Stomach smooth muscle (tissue), 2 donors: ENCODE measurements around the gene RC3H1.
"Not testable (repeated sequence)": the region's sequence is repeated elsewhere in the genome, so short reads cannot be mapped to it uniquely, and the experiment has no call there.

Source experiments
- H3K27ac ChIP-seq: one replicate; pipeline ENCODE4 v1.7.0; 2013; ENCODE audit warnings: mild to moderate bottlenecking, low read length, inconsistent platforms
- H3K27me3 ChIP-seq, 2 donors: one replicate each; pipeline ENCODE4 v1.7.0; 2013; ENCODE audit warnings: low read length in 2 of 2; ENCODE audit not compliant: insufficient read depth in 2 of 2, control insufficient read depth in 1 of 2
- H3K36me3 ChIP-seq, 2 donors: one replicate each; pipeline ENCODE4 v1.7.0; 2013; ENCODE audit warnings: low read length in 2 of 2; ENCODE audit not compliant: control insufficient read depth in 2 of 2, insufficient read depth in 2 of 2
- H3K4me1 ChIP-seq: one replicate; pipeline ENCODE4 v1.7.0; 2013; ENCODE audit warnings: low read length; ENCODE audit not compliant: control insufficient read depth, insufficient read depth
- H3K4me3 ChIP-seq, 2 donors: one replicate each; pipeline ENCODE4 v1.7.0; 2013; ENCODE audit warnings: low read length in 2 of 2
- H3K9ac ChIP-seq, 2 donors: one replicate each; pipeline ENCODE4 v1.7.0; 2013; ENCODE audit warnings: low read length in 2 of 2, mild to moderate bottlenecking in 1 of 2
- H3K9me3 ChIP-seq, 2 donors: one replicate each; pipeline ENCODE4 v1.7.0; 2013; ENCODE audit warnings: low read length in 2 of 2; ENCODE audit not compliant: control insufficient read depth in 2 of 2
- donor health status: healthy.
- donor health status: Pancreatic carcinoma.

The RC3H1 gene

DNA sequence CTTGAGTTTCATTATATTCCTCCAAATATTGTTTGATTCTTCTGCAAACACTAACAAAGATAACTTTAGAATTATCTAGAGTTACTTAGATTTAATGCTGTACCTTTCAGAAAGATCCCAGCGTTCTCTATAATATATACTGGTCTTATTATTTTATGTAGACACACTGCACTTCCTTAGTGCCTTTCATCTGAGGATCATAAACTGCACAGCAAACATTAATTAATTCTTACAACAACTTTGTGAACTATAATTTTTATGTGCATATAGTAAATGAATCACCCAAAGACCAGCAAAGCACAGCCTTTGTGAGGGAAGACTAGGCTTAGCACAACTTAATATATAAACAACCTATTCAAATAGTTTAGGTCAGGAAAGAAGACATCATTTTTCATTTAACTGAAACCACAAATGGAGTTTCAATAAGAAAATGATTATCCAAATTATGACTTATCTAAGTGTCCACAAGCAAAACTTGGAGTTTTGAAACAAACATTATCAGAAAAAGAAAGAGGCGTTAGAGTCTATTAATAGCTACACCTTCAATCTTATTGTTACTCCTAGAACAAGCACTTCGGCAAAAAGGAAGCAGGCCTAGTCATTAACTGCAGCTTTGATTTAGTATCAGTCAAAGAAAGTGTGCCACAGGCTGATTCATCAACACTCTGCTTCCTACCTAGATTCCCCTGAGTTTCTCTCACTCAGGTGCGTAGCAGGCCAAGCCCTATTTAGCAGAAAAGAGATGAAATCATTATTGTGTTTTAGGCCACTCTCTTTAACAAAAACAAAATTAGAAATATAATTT is 22.5 kb upstream of the RC3H1 start:
- Histone ChIP-seq H3K36me3 (no peaks in the 10 kb centered on the region), H3K4me1 (no peaks in the 10 kb centered on the region), H3K27me3 (no peaks in the 10 kb centered on the region), H3K9ac (no peak overlapping the region), H3K9me3 (no peaks in the 10 kb centered on the region), H3K27ac (no peak overlapping the region), H3K4me3 (no peak overlapping the region)

DNA sequence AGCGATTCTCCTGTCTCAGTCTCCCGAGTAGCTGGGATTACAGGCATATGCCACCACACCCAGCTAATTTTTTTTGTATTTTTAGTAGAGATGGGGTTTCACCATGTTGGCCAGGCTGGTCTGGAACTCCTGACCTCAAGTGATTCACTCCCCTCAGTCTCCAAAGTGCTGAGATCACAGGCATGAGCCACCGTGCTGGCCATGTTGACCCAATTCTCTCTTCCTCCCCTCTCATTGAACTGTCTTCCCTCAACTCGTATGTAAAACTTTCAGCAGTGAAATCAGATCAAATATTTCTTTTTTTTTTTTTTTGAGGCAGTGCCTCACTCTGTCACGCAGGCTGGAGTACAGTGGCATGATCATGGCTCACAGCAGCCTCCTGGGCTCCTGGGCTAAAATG is 20.4 kb upstream of the RC3H1 start:
- H3K27me3 ChIP-seq, H3K27ac ChIP-seq, H3K9ac ChIP-seq, H3K4me1 ChIP-seq, H3K9me3 ChIP-seq, H3K4me3 ChIP-seq, H3K36me3 ChIP-seq: not testable (repeated sequence)

DNA sequence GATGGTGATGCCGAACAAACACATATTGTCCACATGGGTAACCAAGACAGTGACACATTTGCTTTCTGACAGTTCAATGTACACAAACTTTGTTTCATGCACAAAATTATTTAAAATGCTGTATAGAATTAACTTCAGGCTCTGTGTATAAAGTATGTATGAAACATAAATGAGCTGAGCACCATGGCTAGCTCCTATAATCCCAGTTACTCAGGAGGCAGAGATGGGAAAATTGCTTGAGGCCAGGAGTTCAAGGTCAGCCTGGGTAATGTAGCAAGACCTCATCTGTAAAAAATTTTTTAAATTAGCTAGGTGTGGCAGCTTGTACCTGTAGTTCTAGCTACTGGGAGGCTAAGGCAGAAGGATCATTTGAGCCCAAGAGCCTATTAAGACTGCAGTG is 19.2 kb upstream of the RC3H1 start:
- H3K4me1 ChIP-seq, result no peaks in the 10 kb centered on the region
- H3K4me3 ChIP-seq, result no peak overlapping the region
- H3K36me3 ChIP-seq, result no peaks in the 10 kb centered on the region
- no peak overlapping the region for H3K27ac ChIP-seq
- no peaks in the 10 kb centered on the region for H3K27me3 ChIP-seq
- no peaks in the 10 kb centered on the region for H3K9me3 ChIP-seq
- H3K9ac ChIP-seq, result no peak overlapping the region

DNA sequence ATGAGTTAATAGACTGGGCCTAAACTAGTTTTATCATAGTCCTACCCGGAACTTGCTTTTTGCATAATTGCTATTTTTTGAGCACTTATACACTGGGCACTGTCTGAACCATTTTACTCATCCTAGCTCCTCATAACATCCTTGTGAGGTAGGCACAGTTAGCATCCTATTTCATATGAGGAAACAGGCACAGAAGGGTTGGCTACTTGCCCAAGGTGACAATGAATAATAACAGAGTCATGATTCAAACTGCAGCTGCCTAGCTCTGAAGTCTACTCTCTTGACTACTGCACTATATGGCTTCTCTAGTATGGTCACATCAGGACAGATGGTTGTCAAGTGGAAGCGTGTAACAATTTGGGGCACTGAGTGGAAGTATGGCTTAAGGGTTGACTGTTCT is 18.2 kb upstream of the RC3H1 start:
- Histone ChIP-seq H3K4me1 (no peaks in the 10 kb centered on the region), H3K9ac (no peak overlapping the region), H3K4me3 (no peak overlapping the region), H3K36me3 (no peaks in the 10 kb centered on the region), H3K27ac (no peak overlapping the region), H3K9me3 (no peaks in the 10 kb centered on the region), H3K27me3 (no peaks in the 10 kb centered on the region)

DNA sequence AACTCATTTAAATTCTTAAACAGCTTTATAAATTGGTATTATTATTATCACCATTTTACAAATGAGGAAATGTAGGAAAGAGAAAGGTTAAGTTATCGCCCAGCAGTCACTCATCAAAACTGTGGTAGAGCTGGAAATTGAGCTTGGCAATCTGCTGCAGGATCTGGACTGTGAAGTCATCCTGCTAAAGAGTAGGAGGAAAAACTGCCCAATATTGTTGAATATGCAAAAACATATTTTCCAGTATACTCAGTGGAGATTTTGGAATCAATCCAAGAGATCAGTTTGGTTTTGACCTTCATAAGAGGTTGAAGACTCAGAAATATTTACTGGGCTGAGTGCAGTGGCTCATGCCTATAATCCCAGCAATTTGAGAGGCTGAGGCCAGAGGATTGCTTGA is 16.9 kb upstream of the RC3H1 start:
- Histone ChIP-seq H3K4me3 (no peak overlapping the region), H3K4me1 (no peaks in the 10 kb centered on the region), H3K36me3 (no peaks in the 10 kb centered on the region), H3K9ac (no peak overlapping the region), H3K9me3 (no peaks in the 10 kb centered on the region), H3K27ac (no peak overlapping the region), H3K27me3 (no peaks in the 10 kb centered on the region)

DNA sequence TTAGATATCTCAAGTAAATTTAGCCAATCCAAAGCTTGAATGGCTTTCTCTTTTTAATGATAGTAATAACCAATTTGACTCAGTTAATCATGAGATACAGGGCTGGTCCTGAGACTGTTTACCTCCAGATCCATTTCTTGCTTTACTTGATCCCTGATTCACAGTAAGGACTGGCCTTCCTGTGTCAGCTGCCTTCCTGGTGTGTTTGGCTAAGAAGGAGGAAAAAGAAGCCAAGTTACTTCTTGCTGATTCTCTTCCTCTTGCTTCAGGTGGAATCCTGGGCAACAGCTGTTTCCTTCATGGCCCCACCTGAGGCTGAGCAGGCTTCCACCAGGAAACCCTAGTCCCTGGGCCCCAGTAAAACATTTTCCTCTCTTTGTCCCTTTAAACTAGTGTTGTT is 14.6 kb upstream of the RC3H1 start:
- no peaks in the 10 kb centered on the region for H3K9me3 ChIP-seq
- no peaks in the 10 kb centered on the region for H3K36me3 ChIP-seq
- H3K9ac ChIP-seq, result no peak overlapping the region
- no peaks in the 10 kb centered on the region for H3K4me1 ChIP-seq
- no peak overlapping the region for H3K27ac ChIP-seq
- no peaks in the 10 kb centered on the region for H3K27me3 ChIP-seq
- H3K4me3 ChIP-seq, result no peak overlapping the region

DNA sequence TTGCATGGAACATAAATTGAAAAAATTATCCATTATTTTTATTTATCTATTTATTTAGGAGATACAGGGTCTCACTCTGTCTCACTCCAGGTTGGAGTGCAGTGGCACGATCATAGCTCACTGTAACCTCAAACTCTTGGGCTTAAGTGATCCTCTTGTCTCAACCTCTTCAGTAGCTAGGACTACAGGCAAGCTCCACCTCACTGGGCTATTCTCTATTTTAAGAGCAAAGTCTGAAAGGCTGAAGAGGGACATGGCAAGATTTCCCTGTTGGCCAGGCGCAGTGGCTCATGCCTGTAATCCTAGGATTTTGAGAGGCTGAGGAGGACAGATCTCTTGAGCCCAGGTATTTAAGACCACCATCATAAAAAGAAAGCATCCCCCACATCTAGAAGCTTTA is 14.0 kb upstream of the RC3H1 start:
- no peaks in the 10 kb centered on the region for H3K36me3 ChIP-seq
- H3K4me3 ChIP-seq, result no peak overlapping the region
- no peaks in the 10 kb centered on the region for H3K27me3 ChIP-seq
- no peaks in the 10 kb centered on the region for H3K4me1 ChIP-seq
- no peaks in the 10 kb centered on the region for H3K9me3 ChIP-seq
- H3K27ac ChIP-seq, result no peak overlapping the region
- H3K9ac ChIP-seq, result no peak overlapping the region

DNA sequence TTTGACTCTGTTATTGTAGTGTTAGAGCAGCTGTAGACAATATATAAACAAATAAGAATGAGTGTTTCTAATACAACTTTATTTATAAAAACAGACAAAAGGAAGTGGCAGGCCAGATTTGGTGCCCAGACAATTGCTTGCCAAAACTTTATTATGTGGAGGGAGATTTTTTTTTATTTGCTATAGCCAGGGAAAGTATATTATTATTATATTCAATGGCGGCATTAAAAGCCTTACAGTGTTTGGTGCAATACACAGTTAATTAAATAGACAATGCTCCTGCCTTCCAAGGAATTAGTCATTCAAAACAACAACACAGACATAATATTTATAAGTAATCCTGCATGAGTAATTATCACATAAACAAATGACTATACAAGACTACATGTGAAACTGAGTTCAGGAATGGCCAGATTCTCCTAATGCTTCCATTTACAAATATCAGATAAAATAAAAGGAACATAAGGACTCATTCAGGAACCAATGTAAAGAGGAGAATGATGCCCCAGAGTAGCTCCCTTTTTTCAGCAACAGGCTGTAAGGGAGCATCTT is 10.6 kb upstream of the RC3H1 start:
- Histone ChIP-seq H3K4me1 (no peaks in the 10 kb centered on the region), H3K36me3 (no peaks in the 10 kb centered on the region), H3K4me3 (no peak overlapping the region), H3K27ac (no peak overlapping the region), H3K27me3 (no peaks in the 10 kb centered on the region), H3K9me3 (no peaks in the 10 kb centered on the region), H3K9ac (no peak overlapping the region)

DNA sequence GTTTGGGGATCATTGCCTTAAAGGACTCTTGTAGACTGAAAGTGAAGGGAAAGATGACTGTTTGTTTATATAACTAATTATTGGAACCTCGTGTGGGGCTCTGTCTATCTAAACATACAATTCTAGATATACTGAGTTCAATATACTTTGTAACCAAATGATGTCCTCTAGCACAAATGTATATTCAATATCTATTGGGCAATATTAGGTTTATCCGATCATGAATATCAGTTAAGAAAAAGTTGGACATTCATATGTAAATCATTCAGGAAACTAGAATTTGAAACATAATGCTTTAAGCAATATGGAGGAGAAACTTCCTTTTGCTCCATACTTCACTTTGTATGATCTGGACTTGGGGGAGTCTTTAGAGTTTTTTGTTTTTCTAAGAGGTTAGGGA is 8.9 kb upstream of the RC3H1 start:
- H3K9ac ChIP-seq, result no peak overlapping the region
- no peaks in the 10 kb centered on the region for H3K4me1 ChIP-seq
- no peaks in the 10 kb centered on the region for H3K27me3 ChIP-seq
- H3K9me3 ChIP-seq, result no peaks in the 10 kb centered on the region
- H3K36me3 ChIP-seq, result no peaks in the 10 kb centered on the region
- no peak overlapping the region for H3K27ac ChIP-seq
- no peak overlapping the region for H3K4me3 ChIP-seq

DNA sequence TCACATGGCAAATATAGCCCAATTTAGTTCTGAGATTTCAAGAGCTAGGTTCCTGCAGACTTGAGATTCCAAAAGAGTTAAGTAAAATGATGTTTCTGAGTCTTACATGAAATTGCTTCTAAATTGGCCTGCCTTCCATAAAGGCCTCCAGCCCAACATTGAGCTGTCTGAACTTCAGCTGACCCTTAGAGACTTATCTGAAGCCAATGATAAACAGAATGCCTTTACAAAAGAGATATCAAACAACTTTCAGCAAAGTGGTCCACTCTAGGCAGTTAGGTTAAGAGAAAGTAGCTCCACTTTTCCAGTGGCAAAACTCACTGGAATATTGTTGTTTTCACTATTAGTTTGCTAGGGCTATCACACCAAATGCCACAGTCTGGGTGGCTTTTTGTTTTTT is 6.3 kb upstream of the RC3H1 start:
- no peaks in the 10 kb centered on the region for H3K27me3 ChIP-seq
- no peaks in the 10 kb centered on the region for H3K9me3 ChIP-seq

DNA sequence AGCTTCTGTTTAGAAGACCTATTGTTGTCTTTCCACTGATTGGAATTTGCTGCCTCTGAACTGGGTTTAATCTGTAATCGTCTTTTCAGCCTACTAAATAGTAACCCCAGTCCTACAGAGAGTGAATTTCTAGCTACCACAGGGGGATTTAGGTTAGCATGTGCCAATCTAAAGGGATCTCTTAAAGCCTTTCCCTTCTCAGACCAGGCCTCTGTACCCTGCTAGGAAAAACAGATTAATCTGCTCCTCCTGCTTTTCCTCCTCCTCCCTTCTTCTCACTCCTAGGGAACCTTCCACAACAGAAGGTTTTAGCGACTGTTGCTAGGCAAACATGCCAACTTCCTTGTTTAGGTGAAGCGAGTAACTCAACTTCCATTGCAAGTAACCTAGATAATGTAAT is 1.3 kb upstream of the RC3H1 start:
- peak overlapping the region; percentile 96 for H3K27ac ChIP-seq
- peak overlapping the region in 1 of 2 donors; percentile 23 for H3K4me3 ChIP-seq
- peak overlapping the region; percentile 66 to 97 for H3K9ac ChIP-seq

More for the DNA sequence above, 6.3 kb upstream of the RC3H1 start:
- Histone ChIP-seq H3K4me3 (no peak overlapping the region), H3K36me3 (no peaks in the 10 kb centered on the region), H3K9ac (no peak overlapping the region), H3K27ac (no peak overlapping the region), H3K4me1 (peaks cover under 1% of the 10 kb centered on the region)

More for the DNA sequence above, 1.3 kb upstream of the RC3H1 start:
- H3K27me3 ChIP-seq, result no peaks in the 10 kb centered on the region
- H3K4me1 ChIP-seq, result peaks cover 11% of the 10 kb centered on the region
- H3K36me3 ChIP-seq, result no peaks in the 10 kb centered on the region
- H3K9me3 ChIP-seq, result no peaks in the 10 kb centered on the region
